Inferior parietal cortex (tissue), 1 donor: Measurements from ENCODE around the gene EYS.

ENCODE experiments used
- DNase-seq: peaks from one replicate; pipeline ENCODE4 v3.0.0-alpha.2; 2016; ENCODE audit errors: extremely low spot score

Gene EYS

GRCh38 chr6:64238071-64238470 lies 1469.0 kb downstream of the EYS start:
- DNase-seq, result no peak

- no peak for DNase-seq
These were observed 1473.3 kb downstream of the EYS start for GRCh38 chr6:64233746-64234145.

GRCh38 chr6:64231928-64232327 lies 1475.1 kb downstream of the EYS start:
- no peak for DNase-seq

GRCh38 chr6:64230530-64230929 lies 1476.5 kb downstream of the EYS start:
- no peak for DNase-seq

- no peak for DNase-seq
These were observed 1479.2 kb downstream of the EYS start for GRCh38 chr6:64227863-64228262.

GRCh38 chr6:64225503-64225902 lies 1481.5 kb downstream of the EYS start:
- DNase-seq, result no peak

GRCh38 chr6:64224819-64225218 lies 1482.2 kb downstream of the EYS start:
- DNase-seq, result no peak

GRCh38 chr6:64221776-64222175 lies 1485.2 kb downstream of the EYS start:
- no peak for DNase-seq

- DNase-seq, result no peak
These were observed 1486.2 kb downstream of the EYS start for GRCh38 chr6:64220801-64221200.

GRCh38 chr6:64217721-64218620 lies 1489.1 kb downstream of the EYS start:
- DNase-seq, result no peak

GRCh38 chr6:64214373-64214772 lies 1492.7 kb downstream of the EYS start:
- no peak for DNase-seq

GRCh38 chr6:64213697-64214096 lies 1493.3 kb downstream of the EYS start:
- DNase-seq, result no peak

GRCh38 chr6:64197246-64197645 lies 1509.8 kb downstream of the EYS start:
- DNase-seq, result no peak

GRCh38 chr6:64186592-64186991 lies 1520.4 kb downstream of the EYS start:
- no peak for DNase-seq

GRCh38 chr6:64185621-64186020 lies 1521.4 kb downstream of the EYS start:
- DNase-seq, result no peak

GRCh38 chr6:64175296-64175695 lies 1531.7 kb downstream of the EYS start:
- no peak for DNase-seq

GRCh38 chr6:64170316-64170715 lies 1536.7 kb downstream of the EYS start:
- DNase-seq, result no peak

GRCh38 chr6:64160486-64160885 lies 1546.5 kb downstream of the EYS start:
- DNase-seq, result no peak

- DNase-seq, result no peak
These were observed 1552.0 kb downstream of the EYS start for GRCh38 chr6:64155063-64155462.

- no peak for DNase-seq
These were observed 1560.2 kb downstream of the EYS start for GRCh38 chr6:64146876-64147275.

GRCh38 chr6:64146094-64146493 lies 1560.9 kb downstream of the EYS start:
- no peak for DNase-seq

- DNase-seq, result no peak
These were observed 1561.4 kb downstream of the EYS start for GRCh38 chr6:64145658-64146057.

- DNase-seq, result no peak
These were observed 1563.9 kb downstream of the EYS start for GRCh38 chr6:64143101-64143500.

- no peak for DNase-seq
These were observed 1565.3 kb downstream of the EYS start for GRCh38 chr6:64141680-64142079.
